ENCODE data around the gene JDP2. TPM values are rescaled to one million over a fixed set of nuclear protein-coding genes. Genes with fewer than 3 reads are reported as not detected.

JDP2 gene
- total RNA-seq, 1 experiment from 2014 or later, result 23.3 TPM

DNA sequence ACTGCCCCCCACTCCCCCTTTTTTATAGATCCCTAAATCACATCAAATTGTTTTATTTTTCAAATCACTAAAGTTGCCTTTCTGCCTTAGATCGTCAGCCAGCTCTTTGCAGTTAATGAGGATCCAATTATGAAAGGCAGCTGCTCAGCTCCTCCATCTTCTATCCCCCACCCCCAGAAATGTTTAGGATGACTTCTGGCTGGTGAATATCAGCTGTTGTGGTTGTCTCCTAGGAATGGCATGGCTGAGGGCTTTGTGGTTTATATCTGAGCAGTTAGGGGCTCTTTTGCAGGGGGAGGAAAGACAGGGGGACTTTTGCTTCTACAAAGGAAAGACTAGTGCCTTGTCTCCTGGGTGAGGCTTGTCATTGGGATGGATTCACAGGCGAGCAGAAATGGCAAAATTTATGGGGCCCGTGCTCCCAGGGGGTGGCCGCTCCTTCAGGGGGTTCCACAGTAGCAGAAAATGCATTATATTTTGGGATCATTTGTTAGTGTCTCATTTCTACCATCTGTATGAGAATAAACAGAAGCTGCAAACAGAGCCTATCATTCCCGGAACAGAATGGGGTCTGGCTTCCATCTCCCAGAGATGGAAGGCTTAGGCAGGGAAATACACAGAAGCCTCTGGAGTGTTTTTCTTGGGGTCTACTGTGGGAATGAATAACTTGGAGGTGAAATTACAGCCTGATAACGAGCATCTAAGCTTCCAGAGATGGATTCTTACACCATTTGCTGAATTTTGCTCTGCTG, 6.5 kb downstream of the JDP2 start (continued):
- TF ChIP-seq, protein P1, sequence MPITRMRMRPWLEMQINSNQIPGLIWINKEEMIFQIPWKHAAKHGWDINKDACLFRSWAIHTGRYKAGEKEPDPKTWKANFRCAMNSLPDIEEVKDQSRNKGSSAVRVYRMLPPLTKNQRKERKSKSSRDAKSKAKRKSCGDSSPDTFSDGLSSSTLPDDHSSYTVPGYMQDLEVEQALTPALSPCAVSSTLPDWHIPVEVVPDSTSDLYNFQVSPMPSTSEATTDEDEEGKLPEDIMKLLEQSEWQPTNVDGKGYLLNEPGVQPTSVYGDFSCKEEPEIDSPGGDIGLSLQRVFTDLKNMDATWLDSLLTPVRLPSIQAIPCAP (CRISPR knock-in tag; IDR thresholded peaks at IDR 0.05), result no peak
- no peak for TF ChIP-seq ATF6 (CRISPR knock-in tag; IDR thresholded peaks at IDR 0.05)
- no peak for TF ChIP-seq ZNF232 (CRISPR knock-in tag; IDR thresholded peaks at IDR 0.05)
- no peak for TF ChIP-seq FOXP1 (CRISPR knock-in tag; IDR thresholded peaks at IDR 0.05; ENCODE audit: borderline replicate concordance)
- no peak for TF ChIP-seq NR1H2 (CRISPR knock-in tag; IDR thresholded peaks at IDR 0.05)
- TF ChIP-seq SOX15 (CRISPR knock-in tag; IDR thresholded peaks at IDR 0.05), result no peak
- TF ChIP-seq, protein P2, sequence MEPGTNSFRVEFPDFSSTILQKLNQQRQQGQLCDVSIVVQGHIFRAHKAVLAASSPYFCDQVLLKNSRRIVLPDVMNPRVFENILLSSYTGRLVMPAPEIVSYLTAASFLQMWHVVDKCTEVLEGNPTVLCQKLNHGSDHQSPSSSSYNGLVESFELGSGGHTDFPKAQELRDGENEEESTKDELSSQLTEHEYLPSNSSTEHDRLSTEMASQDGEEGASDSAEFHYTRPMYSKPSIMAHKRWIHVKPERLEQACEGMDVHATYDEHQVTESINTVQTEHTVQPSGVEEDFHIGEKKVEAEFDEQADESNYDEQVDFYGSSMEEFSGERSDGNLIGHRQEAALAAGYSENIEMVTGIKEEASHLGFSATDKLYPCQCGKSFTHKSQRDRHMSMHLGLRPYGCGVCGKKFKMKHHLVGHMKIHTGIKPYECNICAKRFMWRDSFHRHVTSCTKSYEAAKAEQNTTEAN (CRISPR knock-in tag; IDR thresholded peaks at IDR 0.05), result no peak
- no peak for TF ChIP-seq TEAD4 (CRISPR knock-in tag; IDR thresholded peaks at IDR 0.05)
- TF ChIP-seq HMGA2 (CRISPR knock-in tag; IDR thresholded peaks at IDR 0.05), result no peak

GRCh38 chr14:75434890-75435248, 7.0 kb downstream of the JDP2 start:
- peaks cover 21% of the 10 kb centered on the region for H3K4me1 Mint-ChIP-seq
- no peak overlapping the region for H3K27ac Mint-ChIP-seq
- peaks cover 20% of the 10 kb centered on the region for H3K36me3 Mint-ChIP-seq
- DNase-seq (ENCODE audit: low spot score), result no peak
- no peaks in the 10 kb centered on the region for H3K9me3 Mint-ChIP-seq
- H3K4me3 Mint-ChIP-seq, result no peak overlapping the region
- TF ChIP-seq ZNF532 (CRISPR knock-in tag; IDR thresholded peaks at IDR 0.05; ENCODE audit: borderline replicate concordance), result no peak
- TF ChIP-seq ZNF281 (CRISPR knock-in tag; IDR thresholded peaks at IDR 0.05), result no peak
- no peak for TF ChIP-seq JAZF1 (CRISPR knock-in tag; IDR thresholded peaks at IDR 0.05)
- no peak for TF ChIP-seq ZNF425 (CRISPR knock-in tag; conservative IDR thresholded peaks at IDR 0.05)
- TF ChIP-seq TCF7 (CRISPR knock-in tag; IDR thresholded peaks at IDR 0.05; ENCODE audit: low read depth), result no peak
- no peak for TF ChIP-seq TEAD4 (CRISPR knock-in tag; IDR thresholded peaks at IDR 0.05)
- TF ChIP-seq ZNF138 (CRISPR knock-in tag; conservative IDR thresholded peaks at IDR 0.05), result no peak
- ChIA-PET CTCF (interaction anchor here (1.0 to 1.2 kb wide), 2 partner anchors 19 to 80 kb away, joined by 3 read pairs; no protein-coding TSS in a partner anchor), POLR2A (no interaction called here)
- ATAC-seq, result no peak
- no peaks in the 10 kb centered on the region for H3K27me3 Mint-ChIP-seq (ENCODE audit: low read depth)
